Neutrophil (primary cell): ENCODE results near the gene RPUSD2.
A peak's percentile ranks its signal among the peaks of the same experiment; 100 is the strongest.

Experiments used
- H3K27ac ChIP-seq: fragments of 200-600 bp; sonication (generic); 2 replicates; pipeline ENCODE4 v1.5.1; 2016; ENCODE audit warnings: mild to moderate bottlenecking, moderate library complexity
- H3K27me3 ChIP-seq: fragments of 200-600 bp; sonication (generic); 2 replicates; pipeline ENCODE4 v1.6.0; 2016; ENCODE audit warnings: mild to moderate bottlenecking
- H3K36me3 ChIP-seq: fragments of 200-600 bp; sonication (generic); 2 replicates; pipeline ENCODE4 v1.5.1; 2017
- H3K4me1 ChIP-seq, 2 experiments: fragments of 200-600 bp in 1 of 2; sonication (generic) in 1 of 2; 1 replicate in 1 of 2; 2 replicates in 1 of 2; pipeline versions ENCODE4 v1.5.1 to v1.6.1; 2013 to 2016; ENCODE audit warnings: low read depth in 1 of 2, low read length in 1 of 2, mild to moderate bottlenecking in 1 of 2, moderate library complexity in 1 of 2; ENCODE audit not compliant: control insufficient read depth in 1 of 2, insufficient read depth in 1 of 2
- H3K4me3 ChIP-seq, 2 experiments: fragments of 200-600 bp in 1 of 2; sonication (generic) in 1 of 2; 1 replicate in 1 of 2; 2 replicates in 1 of 2; pipeline ENCODE4 v1.5.1; 2013 to 2016; ENCODE audit warnings: low read depth in 1 of 2, low read length in 1 of 2, mild to moderate bottlenecking in 1 of 2, moderate library complexity in 1 of 2
- H3K9me3 ChIP-seq: fragments of 200-600 bp; sonication (generic); 2 replicates; pipeline ENCODE4 v1.5.1; 2016
- TF ChIP-seq, protein P1 (sequence below): fragments of 200-600 bp; sonication (generic); IDR thresholded peaks from 2 replicates; pipeline ENCODE4 v1.5.1; 2016; ENCODE audit warnings: antibody characterized with exemption

The RPUSD2 gene, protein sequence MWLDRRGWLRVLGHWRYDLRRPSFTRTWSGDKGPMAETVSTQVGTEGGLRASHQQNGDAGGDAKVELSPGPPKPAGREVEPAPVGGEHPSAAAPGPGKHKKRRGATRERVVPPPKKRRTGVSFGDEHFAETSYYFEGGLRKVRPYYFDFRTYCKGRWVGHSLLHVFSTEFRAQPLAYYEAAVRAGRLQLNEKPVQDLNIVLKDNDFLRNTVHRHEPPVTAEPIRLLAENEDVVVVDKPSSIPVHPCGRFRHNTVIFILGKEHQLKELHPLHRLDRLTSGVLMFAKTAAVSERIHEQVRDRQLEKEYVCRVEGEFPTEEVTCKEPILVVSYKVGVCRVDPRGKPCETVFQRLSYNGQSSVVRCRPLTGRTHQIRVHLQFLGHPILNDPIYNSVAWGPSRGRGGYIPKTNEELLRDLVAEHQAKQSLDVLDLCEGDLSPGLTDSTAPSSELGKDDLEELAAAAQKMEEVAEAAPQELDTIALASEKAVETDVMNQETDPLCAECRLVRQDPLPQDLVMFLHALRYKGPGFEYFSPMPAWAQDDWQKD

DNA sequence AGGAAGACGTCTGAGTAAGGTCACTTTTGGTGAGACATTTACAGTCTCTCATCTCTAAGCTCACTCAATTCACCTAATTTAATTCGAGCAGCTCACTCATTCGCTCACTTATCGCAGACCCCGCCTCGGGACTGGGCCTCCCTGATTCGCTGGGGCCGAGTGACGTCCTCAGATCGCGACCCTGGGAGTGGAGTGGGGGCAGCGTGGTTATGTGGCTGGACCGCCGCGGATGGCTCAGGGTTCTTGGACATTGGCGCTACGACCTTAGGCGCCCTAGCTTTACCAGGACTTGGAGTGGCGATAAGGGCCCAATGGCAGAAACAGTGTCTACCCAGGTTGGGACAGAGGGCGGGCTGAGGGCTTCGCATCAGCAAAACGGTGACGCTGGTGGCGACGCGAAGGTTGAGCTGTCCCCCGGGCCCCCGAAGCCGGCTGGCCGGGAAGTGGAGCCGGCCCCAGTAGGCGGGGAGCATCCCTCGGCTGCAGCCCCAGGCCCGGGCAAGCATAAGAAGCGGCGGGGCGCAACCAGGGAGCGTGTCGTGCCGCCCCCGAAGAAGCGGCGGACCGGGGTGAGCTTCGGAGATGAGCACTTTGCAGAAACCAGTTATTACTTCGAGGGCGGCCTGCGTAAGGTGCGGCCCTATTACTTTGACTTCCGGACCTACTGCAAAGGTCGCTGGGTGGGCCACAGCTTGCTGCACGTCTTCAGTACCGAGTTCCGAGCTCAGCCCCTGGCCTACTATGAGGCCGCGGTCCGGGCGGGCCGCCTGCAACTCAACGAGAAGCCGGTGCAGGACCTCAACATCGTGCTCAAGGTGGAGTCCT is at the start of gene RPUSD2:
Gene RPUSD2, plus strand, starts transcription at position 171 of the 825 bp plus-strand sequence. Its CDS starts 39 bp downstream, at position 210.
- H3K27me3 ChIP-seq = peaks cover 24% of the 10 kb centered on the region
- TF ChIP-seq, protein P1, sequence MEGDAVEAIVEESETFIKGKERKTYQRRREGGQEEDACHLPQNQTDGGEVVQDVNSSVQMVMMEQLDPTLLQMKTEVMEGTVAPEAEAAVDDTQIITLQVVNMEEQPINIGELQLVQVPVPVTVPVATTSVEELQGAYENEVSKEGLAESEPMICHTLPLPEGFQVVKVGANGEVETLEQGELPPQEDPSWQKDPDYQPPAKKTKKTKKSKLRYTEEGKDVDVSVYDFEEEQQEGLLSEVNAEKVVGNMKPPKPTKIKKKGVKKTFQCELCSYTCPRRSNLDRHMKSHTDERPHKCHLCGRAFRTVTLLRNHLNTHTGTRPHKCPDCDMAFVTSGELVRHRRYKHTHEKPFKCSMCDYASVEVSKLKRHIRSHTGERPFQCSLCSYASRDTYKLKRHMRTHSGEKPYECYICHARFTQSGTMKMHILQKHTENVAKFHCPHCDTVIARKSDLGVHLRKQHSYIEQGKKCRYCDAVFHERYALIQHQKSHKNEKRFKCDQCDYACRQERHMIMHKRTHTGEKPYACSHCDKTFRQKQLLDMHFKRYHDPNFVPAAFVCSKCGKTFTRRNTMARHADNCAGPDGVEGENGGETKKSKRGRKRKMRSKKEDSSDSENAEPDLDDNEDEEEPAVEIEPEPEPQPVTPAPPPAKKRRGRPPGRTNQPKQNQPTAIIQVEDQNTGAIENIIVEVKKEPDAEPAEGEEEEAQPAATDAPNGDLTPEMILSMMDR = no peak
- H3K27ac ChIP-seq = no peak within 1 kb of the TSS
- peaks cover 24 to 26% of the 10 kb centered on the region in 2 experiments for H3K4me1 ChIP-seq
- H3K36me3 ChIP-seq = peaks cover 5% of the 10 kb centered on the region
- H3K9me3 ChIP-seq = no peaks in the 10 kb centered on the region
- H3K4me3 ChIP-seq = peak within 1 kb of the TSS; percentile 77 to 88

DNA sequence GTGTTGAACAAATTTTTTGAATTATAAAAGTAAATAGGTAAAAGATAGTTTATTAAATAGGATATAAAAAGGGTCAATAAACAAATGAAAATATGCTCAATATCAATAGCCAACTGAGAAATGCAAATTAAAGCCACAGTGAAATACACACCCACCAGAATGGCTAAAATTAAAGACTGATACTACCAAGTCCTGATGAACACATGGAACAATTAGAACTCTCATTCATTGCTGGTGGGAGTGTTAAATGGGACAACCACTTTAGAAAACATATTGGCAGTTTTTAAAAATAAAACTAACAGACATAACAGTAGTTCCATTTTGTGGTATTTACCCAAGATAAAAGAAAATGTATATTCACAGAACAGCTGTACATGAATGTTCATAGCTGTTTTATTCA is 45.5 kb upstream of the RPUSD2 start:
- Histone ChIP-seq H3K4me1 (peaks cover 0 to 10% of the 10 kb centered on the region in 2 experiments), H3K9me3 (no peaks in the 10 kb centered on the region), H3K27ac (no peak overlapping the region), H3K4me3 (no peak overlapping the region), H3K36me3 (no peaks in the 10 kb centered on the region), H3K27me3 (no peaks in the 10 kb centered on the region)
- TF ChIP-seq, protein P1 = no peak

DNA sequence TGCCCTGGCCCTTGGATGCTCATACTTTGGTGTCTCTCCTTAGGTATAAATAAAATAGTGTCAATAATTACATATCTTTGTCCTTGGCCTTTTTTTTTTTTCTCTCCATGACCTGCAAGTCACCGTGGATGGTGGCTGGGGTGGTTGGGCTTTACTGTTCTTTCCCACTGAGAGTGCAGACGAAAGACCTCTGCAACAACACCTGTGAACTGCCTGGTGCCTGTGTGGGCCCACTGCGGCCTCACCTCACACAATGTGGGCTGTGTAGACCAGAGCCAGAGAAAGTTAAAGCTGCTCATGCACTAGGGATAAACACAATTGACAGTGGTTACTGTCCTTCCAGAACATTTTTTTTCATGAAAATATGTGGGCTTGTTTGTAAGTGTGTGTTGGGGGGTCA is 43.2 kb upstream of the RPUSD2 start:
- peaks cover 0 to 6% of the 10 kb centered on the region in 2 experiments for H3K4me1 ChIP-seq
- no peak overlapping the region for H3K4me3 ChIP-seq
- no peaks in the 10 kb centered on the region for H3K36me3 ChIP-seq

DNA sequence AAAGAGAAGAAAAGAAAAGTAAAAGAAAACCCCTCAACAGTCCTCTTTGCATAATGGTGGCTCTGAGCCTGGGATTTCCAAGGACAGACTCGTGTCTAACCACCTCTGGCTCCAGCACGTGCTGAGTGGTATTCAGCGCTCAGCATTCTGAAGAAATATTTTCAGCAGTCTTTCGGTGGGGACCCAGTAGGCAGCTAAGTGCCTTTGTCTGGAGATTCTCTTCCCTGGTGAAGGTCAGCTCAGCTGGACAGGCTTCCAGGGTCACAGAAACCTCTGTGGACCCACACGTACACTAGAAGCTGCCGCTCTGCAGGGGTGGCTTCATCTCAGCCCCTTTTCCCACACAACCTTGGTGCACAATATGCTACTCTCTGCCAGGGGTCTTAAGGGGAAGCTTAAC is 40.3 kb upstream of the RPUSD2 start:
- H3K4me3 ChIP-seq = no peak overlapping the region
- no peaks in the 10 kb centered on the region for H3K4me1 ChIP-seq
- TF ChIP-seq, protein P1 = no peak
- H3K27me3 ChIP-seq = no peaks in the 10 kb centered on the region
- H3K27ac ChIP-seq = no peak overlapping the region
- H3K36me3 ChIP-seq = no peaks in the 10 kb centered on the region
- H3K9me3 ChIP-seq = no peaks in the 10 kb centered on the region

More for the DNA sequence above, 43.2 kb upstream of the RPUSD2 start:
- H3K27ac ChIP-seq = no peak overlapping the region
- H3K9me3 ChIP-seq = no peaks in the 10 kb centered on the region
- no peaks in the 10 kb centered on the region for H3K27me3 ChIP-seq
- TF ChIP-seq, protein P1 = no peak

DNA sequence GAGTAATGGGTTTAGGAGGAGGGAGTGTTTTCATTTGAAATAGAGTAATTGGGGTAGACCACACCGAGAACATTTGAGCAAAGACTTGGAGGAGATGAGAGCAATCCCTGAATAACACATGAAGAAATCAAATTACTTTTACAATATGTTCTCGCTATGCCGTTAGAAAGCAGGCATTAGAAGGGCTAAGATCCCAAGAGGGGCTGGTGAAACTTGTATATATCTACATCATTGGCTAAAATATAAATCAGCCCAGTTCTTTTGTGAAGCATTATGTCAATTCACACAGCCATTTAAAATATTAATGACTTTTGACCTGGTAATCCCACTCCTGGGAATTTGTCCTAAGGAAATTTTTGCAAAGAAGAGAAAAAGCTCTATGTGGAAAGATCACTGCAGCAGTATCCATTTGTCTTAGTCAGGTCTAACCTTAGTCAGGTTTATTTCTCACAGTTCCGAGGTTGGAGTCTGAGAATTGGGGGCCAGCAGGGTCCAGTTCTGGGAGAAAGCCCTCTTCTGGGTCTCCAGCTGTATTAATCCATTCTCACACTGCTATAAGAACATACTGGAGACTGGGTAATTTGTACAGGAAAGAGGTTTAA is 35.2 kb upstream of the RPUSD2 start:
- H3K27ac ChIP-seq = no peak overlapping the region
- TF ChIP-seq, protein P1 = no peak
- H3K27me3 ChIP-seq = no peaks in the 10 kb centered on the region
- H3K9me3 ChIP-seq = no peaks in the 10 kb centered on the region
- no peaks in the 10 kb centered on the region for H3K4me1 ChIP-seq
- no peaks in the 10 kb centered on the region for H3K36me3 ChIP-seq
- no peak overlapping the region for H3K4me3 ChIP-seq
